GM12801 (cell line): ENCODE measurements around the gene TMC4.

Experiments used
- CTCF ChIP-seq: IDR thresholded peaks from one replicate; pipeline ENCODE4 v1.5.1; 2011; ENCODE audit warnings: control low read depth; ENCODE audit not compliant: insufficient read length; ENCODE audit errors: extremely low read depth

The TMC4 gene, protein sequence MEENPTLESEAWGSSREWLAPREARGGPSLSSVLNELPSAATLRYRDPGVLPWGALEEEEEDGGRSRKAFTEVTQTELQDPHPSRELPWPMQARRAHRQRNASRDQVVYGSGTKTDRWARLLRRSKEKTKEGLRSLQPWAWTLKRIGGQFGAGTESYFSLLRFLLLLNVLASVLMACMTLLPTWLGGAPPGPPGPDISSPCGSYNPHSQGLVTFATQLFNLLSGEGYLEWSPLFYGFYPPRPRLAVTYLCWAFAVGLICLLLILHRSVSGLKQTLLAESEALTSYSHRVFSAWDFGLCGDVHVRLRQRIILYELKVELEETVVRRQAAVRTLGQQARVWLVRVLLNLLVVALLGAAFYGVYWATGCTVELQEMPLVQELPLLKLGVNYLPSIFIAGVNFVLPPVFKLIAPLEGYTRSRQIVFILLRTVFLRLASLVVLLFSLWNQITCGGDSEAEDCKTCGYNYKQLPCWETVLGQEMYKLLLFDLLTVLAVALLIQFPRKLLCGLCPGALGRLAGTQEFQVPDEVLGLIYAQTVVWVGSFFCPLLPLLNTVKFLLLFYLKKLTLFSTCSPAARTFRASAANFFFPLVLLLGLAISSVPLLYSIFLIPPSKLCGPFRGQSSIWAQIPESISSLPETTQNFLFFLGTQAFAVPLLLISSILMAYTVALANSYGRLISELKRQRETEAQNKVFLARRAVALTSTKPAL

DNA sequence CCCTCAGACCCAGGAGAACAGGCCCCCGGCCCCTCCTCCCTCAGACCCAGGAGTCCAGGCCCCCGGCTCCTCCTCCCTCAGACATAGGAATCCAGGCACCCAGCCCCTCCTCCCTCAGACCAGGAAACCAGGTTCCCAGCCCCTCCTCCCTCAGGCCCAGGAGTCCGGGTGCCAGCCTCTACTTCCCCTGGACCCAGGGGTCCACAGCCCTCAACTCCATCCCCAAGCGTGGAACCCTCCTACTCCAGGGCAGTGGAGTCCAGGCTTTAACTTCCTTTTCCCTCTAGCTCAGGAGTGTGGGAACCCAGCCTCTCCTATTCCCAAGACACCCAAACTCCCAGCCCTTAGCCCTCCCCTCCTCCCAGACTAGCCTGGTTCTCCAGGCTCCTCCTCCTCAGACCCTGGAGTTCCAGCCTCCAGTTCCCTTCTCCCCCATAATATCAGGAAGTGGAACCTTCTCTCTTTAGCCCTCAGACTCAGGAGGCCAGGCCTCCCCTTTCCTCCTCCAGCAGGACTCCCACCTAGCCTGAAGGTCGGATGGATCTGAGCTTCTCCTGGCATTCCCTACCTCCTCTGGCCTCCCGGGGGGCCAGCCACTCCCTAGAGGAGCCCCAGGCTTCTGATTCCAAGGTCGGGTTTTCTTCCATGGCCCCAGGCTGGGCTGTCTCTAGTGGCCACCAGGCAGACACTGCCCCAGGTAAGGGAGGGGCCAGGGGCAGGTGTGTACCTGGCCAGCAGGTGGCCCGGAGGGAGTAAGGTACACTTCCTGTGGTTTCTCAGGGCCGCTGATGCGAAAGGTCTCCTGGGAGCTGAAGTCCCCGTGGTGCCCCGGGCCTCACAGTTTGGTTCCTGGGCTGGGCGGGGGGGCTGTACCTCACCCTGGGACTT, at the start of gene TMC4:
Gene TMC4 (minus strand): TSS at position 690 of the 888 bp plus-strand sequence. CDS start 43 bp downstream, at position 647.
- TF ChIP-seq CTCF: no peak

GRCh38 chr19:54218960-54219661, 46.2 kb upstream of the TMC4 start:
- no peak for TF ChIP-seq CTCF

GRCh38 chr19:54218259-54218658, 45.3 kb upstream of the TMC4 start:
- TF ChIP-seq CTCF: no peak

GRCh38 chr19:54216869-54217268, 43.9 kb upstream of the TMC4 start:
- TF ChIP-seq CTCF: no peak

GRCh38 chr19:54211235-54211634, 38.3 kb upstream of the TMC4 start:
- TF ChIP-seq CTCF: no peak

DNA sequence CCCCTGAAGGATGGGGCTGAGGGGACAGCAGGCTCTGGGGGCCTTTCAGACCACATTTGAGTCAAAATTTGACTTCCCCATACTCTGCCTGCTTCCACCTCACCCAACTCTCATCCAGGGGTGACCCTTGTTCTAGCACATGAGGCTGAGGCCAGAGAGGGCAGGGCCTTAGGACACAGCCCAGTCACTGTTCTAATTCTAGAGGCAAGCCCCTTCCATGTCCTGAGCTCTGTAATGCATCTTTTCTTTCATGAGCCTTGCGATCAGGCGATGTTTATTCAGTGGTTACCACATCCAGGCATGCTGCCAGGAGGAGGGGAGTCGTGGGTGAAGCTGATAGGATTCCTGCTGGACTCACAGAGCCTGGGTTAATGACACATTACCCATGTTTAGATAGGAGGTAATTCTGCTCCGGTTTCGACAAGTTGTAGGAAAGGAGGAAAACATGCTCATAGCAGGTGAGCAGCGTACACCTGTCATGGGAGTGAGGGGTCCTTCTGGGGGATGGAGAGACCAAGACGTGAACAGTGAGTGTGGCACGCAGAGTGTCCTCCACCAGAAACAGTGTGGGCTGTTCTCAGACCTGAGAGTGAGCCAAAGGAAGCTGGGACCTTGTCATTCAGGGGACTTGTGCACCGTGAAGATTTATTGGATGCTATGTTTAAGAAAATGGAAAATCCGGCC, 37.0 kb upstream of the TMC4 start:
- TF ChIP-seq CTCF: no peak
